ENCODE results near the gene IRF9. TPM values are rescaled to one million over a fixed set of nuclear protein-coding genes. Genes with fewer than 3 reads are reported as not detected.

IRF9 gene
- total and polyA plus RNA-seq, 2 of the 13 experiments (the other 11 are each of a cell fraction or from before 2014, with no cell fraction given), result 14.9 to 49.7 TPM

DNA sequence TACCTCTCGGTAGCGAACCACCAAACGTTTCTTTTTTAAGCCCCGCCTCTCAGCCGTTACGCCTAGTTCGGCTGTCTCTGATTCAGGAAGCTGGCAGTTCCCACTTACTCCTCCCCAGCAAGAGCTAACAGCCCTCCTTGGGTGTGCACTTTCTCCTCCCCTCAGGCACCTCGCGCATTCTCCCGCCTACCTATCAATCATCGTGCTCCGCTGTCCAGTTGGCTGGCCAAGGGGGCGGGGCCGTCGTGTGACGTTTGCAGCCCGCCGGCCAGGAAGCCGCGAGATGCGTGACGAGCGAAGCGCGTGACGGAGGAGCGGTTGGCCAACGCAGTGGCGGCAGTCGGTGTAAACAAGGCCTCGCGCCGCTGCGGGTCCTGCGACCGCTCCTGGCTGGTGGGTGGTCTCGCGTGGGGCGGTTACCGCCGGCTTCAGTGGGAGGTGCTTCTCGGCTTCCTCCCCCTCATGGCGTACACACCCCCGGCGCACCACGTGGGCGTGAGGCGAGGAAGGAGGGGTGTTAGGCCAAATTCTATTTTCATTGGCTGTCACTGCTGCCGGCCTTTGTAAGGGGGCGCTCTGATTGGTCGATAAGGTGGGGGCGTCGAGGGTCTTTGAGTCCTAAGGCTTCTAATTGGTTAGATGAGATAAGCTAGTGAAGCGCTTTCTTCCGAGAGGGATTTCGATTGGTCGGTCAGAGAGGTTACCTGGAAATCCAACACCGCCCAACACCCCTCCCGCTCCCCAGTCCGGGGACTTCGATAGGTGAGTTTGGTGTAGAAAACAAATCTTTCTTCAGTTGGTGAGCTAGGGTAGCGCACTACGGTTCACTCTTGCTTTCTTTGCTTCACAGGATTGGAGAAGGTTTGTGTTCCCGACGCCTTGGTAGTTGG is 46.3 kb upstream of the IRF9 start, which contains the start of the genes DCAF11 and NRL (continued):
- TF ChIP-seq PRMT3 (CRISPR knock-in tag; IDR thresholded peaks at IDR 0.05; ENCODE audit: borderline replicate concordance, low read depth), result no peak
- TF ChIP-seq BCL3 (CRISPR knock-in tag; IDR thresholded peaks at IDR 0.05), result peak; percentile 98
- TF ChIP-seq IRX3 (CRISPR knock-in tag; IDR thresholded peaks at IDR 0.05; ENCODE audit: borderline replicate concordance, low read depth), result 0 out of 2 replicates have a peak, but pooled peaks have one; percentile 68
- TF ChIP-seq NKX3-1 (CRISPR knock-in tag; IDR thresholded peaks at IDR 0.05), result peak; percentile 97
- TF ChIP-seq, protein P1, sequence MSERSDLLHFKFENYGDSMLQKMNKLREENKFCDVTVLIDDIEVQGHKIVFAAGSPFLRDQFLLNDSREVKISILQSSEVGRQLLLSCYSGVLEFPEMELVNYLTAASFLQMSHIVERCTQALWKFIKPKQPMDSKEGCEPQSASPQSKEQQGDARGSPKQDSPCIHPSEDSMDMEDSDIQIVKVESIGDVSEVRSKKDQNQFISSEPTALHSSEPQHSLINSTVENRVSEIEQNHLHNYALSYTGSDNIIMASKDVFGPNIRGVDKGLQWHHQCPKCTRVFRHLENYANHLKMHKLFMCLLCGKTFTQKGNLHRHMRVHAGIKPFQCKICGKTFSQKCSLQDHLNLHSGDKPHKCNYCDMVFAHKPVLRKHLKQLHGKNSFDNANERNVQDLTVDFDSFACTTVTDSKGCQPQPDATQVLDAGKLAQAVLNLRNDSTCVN (CRISPR knock-in tag; IDR thresholded peaks at IDR 0.05; ENCODE audit: borderline replicate concordance), result peak; percentile 93
- 0 out of 2 replicates have a peak, but pooled peaks have one; percentile 90 for TF ChIP-seq THAP8 (CRISPR knock-in tag; IDR thresholded peaks at IDR 0.05; ENCODE audit: borderline replicate concordance)
- no peak; the same call in 1 of the 2 replicates for TF ChIP-seq SOX13 (IDR thresholded peaks at IDR 0.05)
- peak; percentile 4 to 78; a peak in 3 of 4 replicates for TF ChIP-seq SOX13 (CRISPR knock-in tag; conservative IDR thresholded peaks at IDR 0.05 in 1 of 2, IDR thresholded peaks at IDR 0.05 in 1 of 2)
- peak; percentile 16; the same call in 1 of the 2 replicates for TF ChIP-seq ZNF124 (CRISPR knock-in tag; IDR thresholded peaks at IDR 0.05)
- no peak for TF ChIP-seq ZNF75D (CRISPR knock-in tag; IDR thresholded peaks at IDR 0.05; ENCODE audit: borderline replicate concordance)
- TF ChIP-seq, protein P2, sequence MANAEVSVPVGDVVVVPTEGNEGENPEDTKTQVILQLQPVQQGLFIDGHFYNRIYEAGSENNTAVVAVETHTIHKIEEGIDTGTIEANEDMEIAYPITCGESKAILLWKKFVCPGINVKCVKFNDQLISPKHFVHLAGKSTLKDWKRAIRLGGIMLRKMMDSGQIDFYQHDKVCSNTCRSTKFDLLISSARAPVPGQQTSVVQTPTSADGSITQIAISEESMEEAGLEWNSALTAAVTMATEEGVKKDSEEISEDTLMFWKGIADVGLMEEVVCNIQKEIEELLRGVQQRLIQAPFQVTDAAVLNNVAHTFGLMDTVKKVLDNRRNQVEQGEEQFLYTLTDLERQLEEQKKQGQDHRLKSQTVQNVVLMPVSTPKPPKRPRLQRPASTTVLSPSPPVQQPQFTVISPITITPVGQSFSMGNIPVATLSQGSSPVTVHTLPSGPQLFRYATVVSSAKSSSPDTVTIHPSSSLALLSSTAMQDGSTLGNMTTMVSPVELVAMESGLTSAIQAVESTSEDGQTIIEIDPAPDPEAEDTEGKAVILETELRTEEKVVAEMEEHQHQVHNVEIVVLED (CRISPR knock-in tag; IDR thresholded peaks at IDR 0.05; ENCODE audit: borderline replicate concordance), result peak; percentile 95
- TF ChIP-seq, protein P3, sequence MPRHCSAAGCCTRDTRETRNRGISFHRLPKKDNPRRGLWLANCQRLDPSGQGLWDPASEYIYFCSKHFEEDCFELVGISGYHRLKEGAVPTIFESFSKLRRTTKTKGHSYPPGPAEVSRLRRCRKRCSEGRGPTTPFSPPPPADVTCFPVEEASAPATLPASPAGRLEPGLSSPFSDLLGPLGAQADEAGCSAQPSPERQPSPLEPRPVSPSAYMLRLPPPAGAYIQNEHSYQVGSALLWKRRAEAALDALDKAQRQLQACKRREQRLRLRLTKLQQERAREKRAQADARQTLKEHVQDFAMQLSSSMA (CRISPR knock-in tag; IDR thresholded peaks at IDR 0.05), result peak; percentile 96
- peak; percentile 77 for TF ChIP-seq BHLHE40 (IDR thresholded peaks at IDR 0.05; ENCODE audit: low read length)
- TF ChIP-seq MAFF (IDR thresholded peaks at IDR 0.05; ENCODE audit: low read depth, low read length), result peak; percentile 33; the same call in 1 of the 2 replicates
- TF ChIP-seq NR0B2 (CRISPR knock-in tag; IDR thresholded peaks at IDR 0.05), result peak; percentile 99
- TF ChIP-seq ARNT2 (CRISPR knock-in tag; IDR thresholded peaks at IDR 0.05; ENCODE audit: low read depth), result peak; percentile 88
- TF ChIP-seq KAT7 (CRISPR knock-in tag; IDR thresholded peaks at IDR 0.05; ENCODE audit: borderline replicate concordance), result 0 out of 2 replicates have a peak, but pooled peaks have one; percentile 54
- TF ChIP-seq ZNF567 (CRISPR knock-in tag; IDR thresholded peaks at IDR 0.05; ENCODE audit: borderline replicate concordance), result peak; percentile 96
- peak; percentile 82 for TF ChIP-seq TAF1 (CRISPR knock-in tag; IDR thresholded peaks at IDR 0.05)
- TF ChIP-seq LCORL (IDR thresholded peaks at IDR 0.05), result no peak
- no peak for TF ChIP-seq LCORL (CRISPR knock-in tag; IDR thresholded peaks at IDR 0.05)
- TF ChIP-seq PHF5A (CRISPR knock-in tag; IDR thresholded peaks at IDR 0.05; ENCODE audit: low read depth, unreplicated experiment), result no peak

Measured in HepG2 (cell line).